ENCODE results near the gene CHERP.

CHERP gene

DNA sequence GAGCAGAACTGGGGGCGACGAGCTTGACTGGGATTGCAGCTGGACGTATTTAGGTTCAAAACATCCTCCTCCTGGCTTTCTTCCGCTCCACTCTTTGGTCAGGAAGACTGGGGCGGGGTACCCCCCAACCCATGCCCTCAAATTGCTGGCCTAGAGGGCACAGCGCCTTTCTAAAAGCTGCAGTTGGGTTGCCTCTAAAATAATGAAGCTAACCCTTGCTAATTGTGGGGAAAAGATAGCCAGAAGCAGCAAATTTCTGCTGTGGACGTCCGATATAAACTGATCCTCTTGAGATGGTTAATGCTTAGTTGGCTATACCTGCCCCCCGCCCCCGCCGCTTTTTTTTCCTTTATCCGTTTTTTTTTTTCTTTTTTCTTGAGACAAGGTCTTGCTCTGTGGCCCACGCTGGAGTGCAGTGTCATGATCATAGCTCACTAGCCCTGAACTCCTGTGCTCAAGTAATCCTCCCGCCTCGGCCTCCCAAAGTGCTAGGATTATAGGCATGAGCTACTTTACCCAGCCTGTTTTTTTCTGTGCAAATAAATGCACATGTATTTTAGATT, 754 bp upstream of the CHERP start:
- peak overlapping the region; percentile 97 for H3K27ac ChIP-seq
- TF ChIP-seq, protein P1, sequence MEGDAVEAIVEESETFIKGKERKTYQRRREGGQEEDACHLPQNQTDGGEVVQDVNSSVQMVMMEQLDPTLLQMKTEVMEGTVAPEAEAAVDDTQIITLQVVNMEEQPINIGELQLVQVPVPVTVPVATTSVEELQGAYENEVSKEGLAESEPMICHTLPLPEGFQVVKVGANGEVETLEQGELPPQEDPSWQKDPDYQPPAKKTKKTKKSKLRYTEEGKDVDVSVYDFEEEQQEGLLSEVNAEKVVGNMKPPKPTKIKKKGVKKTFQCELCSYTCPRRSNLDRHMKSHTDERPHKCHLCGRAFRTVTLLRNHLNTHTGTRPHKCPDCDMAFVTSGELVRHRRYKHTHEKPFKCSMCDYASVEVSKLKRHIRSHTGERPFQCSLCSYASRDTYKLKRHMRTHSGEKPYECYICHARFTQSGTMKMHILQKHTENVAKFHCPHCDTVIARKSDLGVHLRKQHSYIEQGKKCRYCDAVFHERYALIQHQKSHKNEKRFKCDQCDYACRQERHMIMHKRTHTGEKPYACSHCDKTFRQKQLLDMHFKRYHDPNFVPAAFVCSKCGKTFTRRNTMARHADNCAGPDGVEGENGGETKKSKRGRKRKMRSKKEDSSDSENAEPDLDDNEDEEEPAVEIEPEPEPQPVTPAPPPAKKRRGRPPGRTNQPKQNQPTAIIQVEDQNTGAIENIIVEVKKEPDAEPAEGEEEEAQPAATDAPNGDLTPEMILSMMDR (IDR thresholded peaks at IDR 0.05; ENCODE audit: low read depth, low read length) = no peak
- H3K9me3 ChIP-seq (ENCODE audit: severe bottlenecking) = no peaks in the 10 kb centered on the region
- peak overlapping the region; percentile 74 for H3K4me3 ChIP-seq (ENCODE audit: low read depth, low read length)
- H3K36me3 ChIP-seq = peaks cover 37% of the 10 kb centered on the region
- no peaks in the 10 kb centered on the region for H3K27me3 ChIP-seq (ENCODE audit: insufficient read depth, low read depth, severe bottlenecking)
- peak; percentile 59 for DNase-seq

DNA sequence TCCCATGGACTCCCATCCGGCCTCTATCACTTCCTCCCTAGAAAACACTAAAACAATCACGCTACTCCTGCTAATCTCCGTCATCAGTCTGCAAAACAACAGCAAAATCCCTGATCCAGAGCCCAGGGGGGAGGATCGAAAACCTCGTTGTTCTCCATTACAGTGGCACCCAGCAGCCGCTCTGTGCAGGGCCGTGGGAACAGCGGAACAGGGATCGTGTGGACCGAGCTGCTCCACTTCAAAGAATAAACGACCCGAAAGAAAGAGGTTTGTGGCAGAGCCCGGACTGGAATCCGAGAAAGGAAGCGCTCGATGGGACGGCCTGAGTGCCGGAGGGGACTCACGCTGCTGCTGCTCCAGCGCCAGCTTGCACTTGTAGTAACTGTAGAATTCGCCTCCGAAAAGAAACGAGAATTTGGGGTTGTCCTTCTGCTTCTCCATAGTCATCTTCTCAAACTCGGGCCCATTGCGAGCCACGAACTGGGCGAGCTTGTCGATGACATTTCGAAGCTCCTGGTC, 652 bp downstream of the CHERP start:
- peak overlapping the region; percentile 74 for H3K4me3 ChIP-seq (ENCODE audit: low read depth, low read length)
- H3K27me3 ChIP-seq (ENCODE audit: insufficient read depth, low read depth, severe bottlenecking) = no peaks in the 10 kb centered on the region
- H3K36me3 ChIP-seq = peaks cover 50% of the 10 kb centered on the region
- no peak for DNase-seq
- no peaks in the 10 kb centered on the region for H3K9me3 ChIP-seq (ENCODE audit: severe bottlenecking)
- TF ChIP-seq, protein P1 (IDR thresholded peaks at IDR 0.05; ENCODE audit: low read depth, low read length) = no peak
- peak overlapping the region; percentile 97 for H3K27ac ChIP-seq

DNA sequence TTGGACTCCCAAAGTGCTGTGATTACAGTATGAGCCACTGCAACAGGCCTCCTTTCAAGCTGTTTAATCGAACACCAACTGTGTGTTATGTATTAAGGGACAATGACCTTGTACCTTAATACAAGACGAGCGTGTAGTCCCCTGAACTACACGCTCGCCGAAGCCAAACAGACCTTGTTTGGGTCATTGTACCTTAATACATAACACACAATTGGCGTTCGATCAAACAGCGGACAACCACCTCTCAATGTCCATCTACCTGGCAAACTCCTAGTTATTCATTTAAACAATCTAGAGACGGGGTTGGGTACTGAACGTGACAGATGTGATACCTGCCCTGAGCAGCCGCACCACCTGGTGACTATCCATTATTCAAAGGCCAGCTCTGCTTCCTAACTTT, 1.3 kb downstream of the CHERP start:
- Histone ChIP-seq H3K9me3 (ENCODE audit: severe bottlenecking) (no peaks in the 10 kb centered on the region), H3K27me3 (ENCODE audit: insufficient read depth, low read depth, severe bottlenecking) (no peaks in the 10 kb centered on the region), H3K36me3 (peaks cover 56% of the 10 kb centered on the region), H3K4me3 (ENCODE audit: low read depth, low read length) (peak overlapping the region; percentile 74), H3K27ac (no peak overlapping the region; the same call in 1 of the 2 replicates)
- no peak for DNase-seq
- TF ChIP-seq, protein P1 (IDR thresholded peaks at IDR 0.05; ENCODE audit: low read depth, low read length) = no peak

DNA sequence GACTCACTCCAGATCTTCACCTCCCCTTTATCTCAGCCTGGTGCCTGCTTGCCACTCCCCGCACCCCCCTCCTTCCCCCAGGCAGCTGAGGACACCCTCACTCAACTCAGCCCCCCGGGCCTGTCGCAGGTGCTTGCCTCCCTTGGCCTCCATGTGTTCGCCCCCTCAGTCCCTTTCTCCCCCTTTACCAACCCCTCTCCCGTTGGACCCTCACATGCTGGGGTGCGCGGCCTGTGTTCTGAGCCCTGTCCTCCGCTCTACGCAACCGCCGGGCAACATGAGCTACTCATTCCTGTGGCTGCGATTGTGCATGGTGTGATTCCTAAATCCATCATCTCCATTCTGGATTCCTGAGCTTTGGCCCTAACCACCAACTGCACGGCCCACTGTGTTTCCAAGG, 5.1 kb downstream of the CHERP start:
- Histone ChIP-seq H3K27ac (no peak overlapping the region), H3K9me3 (ENCODE audit: severe bottlenecking) (no peaks in the 10 kb centered on the region), H3K4me3 (ENCODE audit: low read depth, low read length) (no peak overlapping the region), H3K36me3 (peaks cover 86% of the 10 kb centered on the region), H3K27me3 (ENCODE audit: insufficient read depth, low read depth, severe bottlenecking) (no peaks in the 10 kb centered on the region)
- no peak for DNase-seq
- TF ChIP-seq, protein P1 (IDR thresholded peaks at IDR 0.05; ENCODE audit: low read depth, low read length) = no peak

DNA sequence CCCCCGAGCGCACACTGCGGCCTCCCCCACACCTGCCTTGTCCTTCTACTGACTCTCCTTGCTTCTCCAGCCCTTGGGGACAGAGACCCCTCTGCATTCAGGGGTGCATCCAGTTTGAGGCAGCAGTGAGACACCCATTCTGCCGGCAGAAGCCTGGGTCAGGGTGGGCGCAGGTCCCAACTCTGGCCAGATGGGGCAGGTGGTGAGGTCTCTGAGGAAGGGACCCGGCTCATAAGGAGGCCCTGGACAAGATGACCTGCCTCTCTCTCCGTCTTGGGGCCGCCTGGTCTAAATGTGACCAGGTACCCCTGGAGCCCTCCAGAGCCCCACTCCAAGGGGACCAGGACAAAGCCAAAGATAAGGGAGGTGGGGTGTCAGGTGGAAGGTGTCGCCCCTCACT, 6.1 kb downstream of the CHERP start:
- H3K4me3 ChIP-seq (ENCODE audit: low read depth, low read length) = no peak overlapping the region
- H3K9me3 ChIP-seq (ENCODE audit: severe bottlenecking) = no peaks in the 10 kb centered on the region
- H3K27me3 ChIP-seq (ENCODE audit: insufficient read depth, low read depth, severe bottlenecking) = no peaks in the 10 kb centered on the region
- no peak overlapping the region for H3K27ac ChIP-seq
- no peak for DNase-seq
- H3K36me3 ChIP-seq = peaks cover 87% of the 10 kb centered on the region
- TF ChIP-seq, protein P1 (IDR thresholded peaks at IDR 0.05; ENCODE audit: low read depth, low read length) = no peak

DNA sequence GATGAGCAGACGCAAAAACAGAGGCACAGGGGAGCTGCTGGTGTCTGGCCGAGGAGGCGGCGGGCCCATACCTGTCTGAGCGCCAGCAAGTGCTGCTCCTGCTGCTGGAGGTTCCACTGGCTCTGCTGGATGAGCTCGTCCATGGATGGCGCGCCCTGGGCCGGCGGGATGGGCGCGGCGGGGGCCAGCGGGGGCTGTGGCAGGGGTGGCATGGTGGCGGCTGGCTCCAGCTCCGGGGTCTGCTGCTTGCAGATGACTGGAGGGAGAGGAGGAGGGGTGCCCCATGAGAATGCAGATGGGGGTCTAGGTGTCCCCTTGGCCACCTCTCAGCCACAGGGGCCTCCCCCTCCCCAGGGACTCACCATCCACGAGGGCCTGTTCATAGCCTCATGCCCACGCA, 6.9 kb downstream of the CHERP start:
- Histone ChIP-seq H3K27ac (no peak overlapping the region), H3K36me3 (peaks cover 88% of the 10 kb centered on the region), H3K27me3 (ENCODE audit: insufficient read depth, low read depth, severe bottlenecking) (no peaks in the 10 kb centered on the region), H3K4me3 (ENCODE audit: low read depth, low read length) (no peak overlapping the region), H3K9me3 (ENCODE audit: severe bottlenecking) (no peaks in the 10 kb centered on the region)
- TF ChIP-seq, protein P1 (IDR thresholded peaks at IDR 0.05; ENCODE audit: low read depth, low read length) = no peak
- DNase-seq = no peak

Measured in WERI-Rb-1 (cell line).